GM18499 (cell line): ENCODE data around the gene PLEKHN1.

ENCODE experiments used
- ATAC-seq: cut with Tn5 transposase; IDR thresholded peaks from one replicate; pipeline ENCODE4 v1.9.1; 2021; ENCODE audit warnings: moderate number of reproducible peaks; ENCODE audit not compliant: insufficient read depth, unreplicated experiment

The PLEKHN1 gene

DNA sequence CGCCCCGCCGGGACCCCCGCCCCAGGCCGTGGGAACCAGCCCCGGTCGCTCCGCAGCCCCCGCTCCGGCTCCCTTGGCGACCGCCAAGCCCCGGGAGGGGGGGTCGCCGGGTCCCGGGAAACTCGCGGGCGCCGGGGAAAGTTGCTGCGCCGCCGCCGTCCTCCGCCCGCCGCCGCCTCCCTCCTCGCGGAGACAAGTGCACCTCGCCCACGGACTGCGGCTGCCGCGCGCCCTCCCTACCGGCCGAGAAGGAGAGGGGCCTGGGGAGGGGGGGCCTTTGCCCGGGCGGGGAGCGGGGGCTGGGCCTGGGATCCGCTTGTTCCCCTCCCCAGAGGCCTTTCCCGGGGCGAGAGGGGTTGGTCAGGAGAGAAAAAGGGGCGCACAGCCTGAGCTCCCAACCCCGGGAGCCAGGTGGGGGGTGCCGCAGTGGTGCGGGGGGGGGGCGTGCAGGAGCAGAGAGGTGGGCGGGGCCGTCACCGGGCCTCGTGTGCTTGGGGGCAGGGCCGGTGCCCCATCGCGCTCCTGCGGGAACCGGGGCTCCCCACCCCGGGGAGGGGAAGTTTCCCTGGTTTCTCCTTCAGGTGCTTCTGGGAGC lies 54.2 kb downstream of the PLEKHN1 start:
- ATAC-seq = no peak

GRCh38 chr1:1021010-1021919 lies 55.0 kb downstream of the PLEKHN1 start:
- ATAC-seq = no peak

- ATAC-seq = no peak
Observed at GRCh38 chr1:1021920-1022259, 55.6 kb downstream of the PLEKHN1 start.

GRCh38 chr1:1022302-1023009 lies 56.2 kb downstream of the PLEKHN1 start:
- ATAC-seq = no peak

DNA sequence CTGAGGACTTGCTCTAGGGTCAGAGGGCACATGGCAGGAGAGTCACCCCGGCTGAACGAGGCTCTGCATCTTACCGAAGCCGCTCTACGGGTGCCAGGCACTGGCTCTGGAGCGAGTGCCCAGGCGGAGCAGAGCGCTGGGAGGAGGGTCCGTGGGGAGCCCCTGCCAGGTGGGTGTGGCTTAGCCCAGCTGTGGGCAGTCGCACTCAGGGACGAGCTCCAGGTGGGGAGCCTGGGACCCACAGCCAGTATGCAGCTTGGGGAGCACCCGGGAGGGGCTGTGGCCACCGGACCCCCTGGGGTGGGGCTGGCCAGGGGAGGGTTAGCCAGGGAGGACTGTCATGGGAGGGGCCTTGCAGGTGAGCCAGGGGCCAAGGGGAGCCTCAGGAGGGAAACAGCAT lies 57.4 kb downstream of the PLEKHN1 start:
- no peak for ATAC-seq

DNA sequence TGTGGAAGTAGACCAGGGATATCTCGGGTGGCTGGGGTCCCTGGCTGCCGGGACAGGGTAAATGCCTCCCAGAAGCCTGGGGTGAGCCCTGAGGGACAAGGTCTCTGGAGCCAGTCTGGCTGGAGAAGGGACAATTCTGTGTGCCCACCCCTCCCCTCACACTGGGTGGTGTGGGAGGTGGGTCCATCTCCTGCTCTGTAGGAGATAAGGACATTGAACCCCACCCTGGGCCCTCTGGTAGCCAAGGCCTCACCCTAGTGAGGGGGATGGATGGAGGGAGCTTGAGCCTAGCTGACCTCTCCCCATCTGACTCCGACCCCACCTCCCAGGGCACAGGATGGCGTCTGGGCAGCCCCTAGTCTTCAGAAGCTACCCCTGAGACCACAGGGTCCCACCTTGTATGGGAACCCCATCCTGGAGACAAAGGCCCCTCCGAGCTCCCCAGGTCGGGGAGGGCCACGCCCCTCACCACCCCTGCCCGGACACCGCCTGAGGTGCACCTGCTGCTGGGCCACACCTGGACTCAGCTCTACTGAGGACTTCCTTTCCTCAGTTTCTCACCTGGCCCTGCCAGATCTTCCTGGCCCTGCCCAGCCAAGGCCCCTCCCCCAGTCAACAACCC lies 58.0 kb downstream of the PLEKHN1 start:
- no peak for ATAC-seq

GRCh38 chr1:1024771-1025699 lies 58.8 kb downstream of the PLEKHN1 start:
- no peak for ATAC-seq
